Stimulated activated CD8-positive, alpha-beta memory T cell treated with anti-CD3 and anti-CD28 coated beads, Interleukin-2, amount 100 ng/mL, for 48 hours (primary cell): ENCODE data around the gene CRIP1.
A peak's percentile ranks its signal among the peaks of the same experiment; 100 is the strongest.

Source experiments
- DNase-seq, 2 donors: peaks; one replicate each; pipeline ENCODE4 v3.0.0-alpha.2; 2020; ENCODE audit warnings: low read depth in 2 of 2

CRIP1 gene

DNA sequence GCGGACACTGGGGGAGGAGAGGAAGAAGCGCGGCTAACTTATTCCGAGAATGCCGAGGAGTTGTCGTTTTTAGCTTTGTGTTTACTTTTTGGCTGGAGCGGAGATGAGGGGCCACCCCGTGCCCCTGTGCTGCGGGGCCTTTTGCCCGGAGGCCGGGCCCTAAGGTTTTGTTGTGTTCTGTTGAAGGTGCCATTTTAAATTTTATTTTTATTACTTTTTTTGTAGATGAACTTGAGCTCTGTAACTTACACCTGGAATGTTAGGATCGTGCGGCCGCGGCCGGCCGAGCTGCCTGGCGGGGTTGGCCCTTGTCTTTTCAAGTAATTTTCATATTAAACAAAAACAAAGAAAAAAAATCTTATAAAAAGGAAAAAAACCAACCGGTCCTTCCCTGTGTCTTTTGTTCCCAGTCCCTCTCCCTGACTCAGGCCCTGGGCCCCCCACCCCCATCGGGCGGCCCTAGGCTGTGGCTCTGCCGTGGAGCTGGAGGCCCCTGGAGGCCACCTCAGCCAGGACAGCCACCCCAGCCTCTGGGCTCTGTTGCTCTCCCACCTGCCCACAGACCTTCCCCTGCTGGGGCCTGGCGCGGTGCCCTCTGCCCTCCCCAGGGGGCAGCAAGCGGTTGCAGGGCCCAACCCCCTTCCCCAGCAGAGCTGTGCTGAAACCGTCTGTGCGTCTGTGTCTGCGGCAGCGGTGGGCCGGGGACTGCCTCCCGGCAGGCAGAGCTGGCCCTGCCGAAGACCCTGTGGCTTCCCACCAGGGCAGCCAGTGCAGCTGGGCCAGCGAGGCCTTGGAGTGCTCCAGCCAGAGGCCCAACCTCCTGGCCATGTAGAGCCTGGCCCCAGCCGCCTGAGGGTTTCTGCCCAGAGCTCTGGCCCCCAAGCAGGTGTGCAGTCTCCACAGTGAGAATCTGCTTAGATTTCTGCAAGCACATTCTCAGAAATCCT, 16.1 kb upstream of the CRIP1 start:
- no peak for DNase-seq

DNA sequence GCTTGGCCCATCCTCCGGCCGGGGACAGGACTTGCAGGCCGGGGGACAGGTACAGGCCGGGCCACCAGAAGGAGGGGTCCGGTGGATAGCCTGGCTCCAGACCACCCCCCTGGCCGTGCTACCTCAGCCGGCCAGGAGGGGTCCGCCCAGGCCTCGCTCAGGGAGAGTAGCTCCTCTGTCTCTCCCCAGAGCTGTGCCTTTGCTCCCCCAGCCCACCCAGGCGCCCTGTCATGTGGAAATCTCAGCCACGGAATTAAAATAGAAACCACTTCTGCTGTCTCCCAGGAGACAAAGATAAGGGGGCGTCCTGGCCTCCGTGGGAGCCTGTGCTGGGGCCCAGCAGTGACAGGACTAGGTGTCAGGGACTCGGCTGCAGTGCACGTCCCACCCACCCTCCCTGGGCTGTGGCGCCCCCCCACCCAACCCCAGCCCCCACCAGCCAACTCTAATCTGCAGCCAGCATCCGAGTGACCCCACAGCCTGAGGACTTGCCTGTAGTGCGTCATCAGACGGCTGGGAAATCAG, 15.3 kb upstream of the CRIP1 start:
- DNase-seq, result no peak

DNA sequence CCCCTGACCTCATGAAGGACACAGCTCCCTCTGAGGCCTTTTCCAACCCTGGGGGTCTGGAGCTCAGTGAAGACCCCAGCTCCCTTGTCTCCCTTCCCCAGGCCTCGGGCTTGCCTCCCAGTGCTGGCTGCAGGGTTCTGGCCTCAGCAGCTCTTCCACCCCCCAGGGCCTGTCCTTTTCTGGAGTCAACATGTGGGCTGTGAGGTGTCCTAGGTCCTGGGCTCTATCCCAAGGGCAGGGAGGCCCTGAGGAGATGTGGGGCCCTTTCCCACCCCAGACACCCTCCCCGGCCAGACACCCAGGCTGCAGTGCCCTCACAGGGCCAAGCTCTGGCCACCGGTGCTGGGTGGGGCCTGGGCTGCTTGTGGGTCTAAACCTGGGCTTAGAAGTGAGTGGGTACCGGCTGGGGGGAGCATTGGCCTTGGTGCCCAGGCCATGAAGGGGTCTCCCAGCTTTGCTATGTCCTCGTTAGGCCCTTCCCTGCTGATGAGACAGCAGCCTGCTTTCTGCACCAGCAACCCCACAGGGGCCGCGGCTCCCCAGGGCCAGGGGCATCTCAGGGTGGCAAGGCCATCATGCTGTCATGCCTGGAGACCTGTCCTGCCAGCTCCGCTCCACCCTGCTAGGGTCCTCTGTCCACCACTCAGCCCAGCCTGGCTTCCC, 14.7 kb upstream of the CRIP1 start:
- no peak for DNase-seq

DNA sequence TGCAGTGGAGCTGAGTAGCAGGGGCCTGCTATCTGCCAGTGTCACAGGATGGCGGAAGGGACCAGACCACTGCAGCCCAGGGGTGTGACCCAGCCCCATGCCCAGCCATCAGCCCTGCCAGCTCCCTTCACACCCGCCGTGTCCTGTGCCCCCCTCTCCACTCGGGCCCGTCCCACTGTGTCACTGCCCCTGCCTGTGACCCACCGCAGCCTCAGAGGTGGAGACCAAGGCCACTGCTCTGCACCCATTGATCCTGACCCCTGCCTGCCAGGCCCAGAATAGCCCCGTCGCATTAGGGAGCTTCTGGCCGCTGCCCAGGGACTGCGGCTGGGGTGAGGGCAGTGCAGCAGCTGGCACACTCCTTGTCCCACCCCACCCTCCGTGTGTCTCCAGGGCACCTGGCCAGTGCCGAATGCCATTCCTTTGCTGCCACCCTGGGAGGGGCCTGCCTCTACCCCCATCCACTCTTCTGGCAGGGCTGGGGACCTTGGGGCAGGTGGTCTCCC, 14.1 kb upstream of the CRIP1 start:
- DNase-seq, result no peak

DNA sequence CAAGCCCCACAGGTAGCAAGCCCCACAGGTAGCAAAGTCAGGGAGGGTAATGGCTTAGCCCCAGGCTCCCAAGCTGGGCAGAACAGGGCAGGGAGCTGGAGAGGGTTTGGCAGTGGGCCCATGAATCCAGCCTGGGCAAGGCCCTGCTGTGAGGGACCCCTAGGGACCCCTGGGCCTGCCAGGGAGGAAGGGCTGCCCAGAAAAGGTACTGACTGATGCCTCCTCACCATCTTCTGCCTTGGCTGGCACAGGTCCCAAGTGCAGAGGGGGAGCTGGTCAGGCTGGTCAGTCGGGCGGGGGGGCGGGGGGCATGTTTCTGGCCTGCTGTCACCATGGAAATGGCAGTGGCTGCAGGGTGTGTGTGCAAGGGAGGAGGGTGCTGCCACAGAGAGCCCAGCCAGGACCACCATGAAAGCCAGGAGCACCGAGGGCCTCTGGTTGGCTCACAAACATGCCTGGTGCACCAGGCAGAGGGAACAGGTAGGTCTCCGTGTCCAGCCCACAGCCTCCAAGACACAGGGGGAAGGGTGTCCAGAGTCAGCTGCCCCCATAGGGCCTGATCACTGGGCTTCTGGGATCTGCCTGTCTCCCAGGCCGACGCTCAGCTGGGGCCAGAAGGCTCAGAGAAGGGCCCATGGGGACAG, 13.5 kb upstream of the CRIP1 start:
- no peak for DNase-seq

DNA sequence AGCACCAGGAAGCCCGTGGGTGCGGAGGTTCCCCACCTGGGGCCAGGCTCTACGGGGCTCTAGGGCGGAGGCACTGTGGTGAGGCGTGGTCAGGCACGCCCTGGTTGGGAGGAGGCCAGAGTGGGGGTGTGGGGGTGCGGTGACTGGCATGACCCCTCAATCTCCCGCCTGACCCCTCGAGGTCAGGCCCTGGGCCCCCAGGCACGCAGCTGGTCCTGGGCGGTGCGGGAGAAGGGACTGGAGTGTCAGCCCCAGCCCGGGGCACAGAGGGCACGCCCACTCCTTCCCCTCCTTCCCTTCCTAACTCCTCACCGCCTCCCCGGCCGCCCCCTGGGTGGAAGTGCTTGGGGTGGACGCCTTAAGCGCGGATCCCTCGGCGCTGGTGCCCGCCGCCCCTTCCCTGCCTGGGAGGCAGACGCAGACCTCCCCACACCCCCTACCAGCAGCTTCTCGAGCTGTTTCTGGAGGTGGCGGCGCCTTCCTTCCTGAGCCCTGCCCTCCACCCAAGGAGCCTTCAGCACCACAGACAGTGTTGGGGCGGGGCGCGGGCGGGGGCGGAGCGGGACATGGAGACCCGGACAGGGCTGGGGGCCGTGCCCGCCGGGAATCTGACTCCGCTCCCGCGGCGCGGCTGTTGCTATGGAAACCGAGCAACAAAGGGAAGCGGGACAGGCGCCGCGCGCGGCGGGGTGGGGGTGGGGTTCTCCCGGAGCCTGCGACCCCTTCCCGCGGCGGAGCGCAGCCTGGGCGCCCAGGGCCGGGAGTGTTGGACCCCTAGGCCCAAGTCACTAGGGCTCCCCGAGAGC, 12.8 kb upstream of the CRIP1 start:
- DNase-seq, result peak; percentile 42 to 51

DNA sequence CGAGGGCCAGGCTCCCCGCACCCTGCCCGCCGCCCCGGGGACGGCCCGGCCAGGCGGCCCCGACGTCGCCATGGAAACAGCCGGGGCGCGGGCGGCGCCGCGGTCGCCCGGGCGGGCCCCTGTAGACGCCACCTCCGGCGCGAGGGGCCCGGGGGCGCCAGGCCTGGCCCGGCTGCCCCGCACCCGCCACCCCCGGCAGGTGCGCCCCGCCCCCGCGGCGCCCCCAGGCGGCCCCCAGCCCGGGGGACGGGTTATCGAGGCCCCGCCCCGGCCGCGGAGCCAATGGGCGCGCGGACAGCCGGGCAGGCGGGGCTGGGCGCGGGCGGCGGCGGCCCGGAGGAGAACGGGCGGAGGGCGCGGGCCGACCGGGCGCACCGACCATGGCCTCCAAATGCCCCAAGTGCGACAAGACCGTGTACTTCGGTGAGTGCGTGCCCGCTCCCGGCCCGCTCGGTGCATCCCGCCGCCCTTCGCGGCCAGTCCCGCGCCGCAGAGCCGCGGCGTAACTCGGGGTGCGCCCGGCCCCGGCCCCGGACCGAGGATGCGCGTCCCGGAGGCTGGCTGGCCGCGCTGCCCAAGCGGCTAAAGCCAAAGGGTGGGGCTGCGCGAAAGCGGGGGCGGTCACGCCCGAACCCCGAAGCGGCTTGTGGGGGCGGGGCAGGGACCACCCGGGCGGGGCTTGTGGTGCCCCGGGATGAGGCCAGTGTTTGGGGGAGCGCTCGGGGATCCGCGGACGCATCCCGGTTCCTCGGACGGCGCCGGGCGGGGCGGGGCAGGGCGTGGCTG, 12.0 kb upstream of the CRIP1 start, which contains the start of gene CRIP2:
Gene CRIP2, plus strand, starts transcription at position 339 of the 786 bp plus-strand sequence. Its CDS starts 42 bp downstream, at position 381.
- no peak for DNase-seq

DNA sequence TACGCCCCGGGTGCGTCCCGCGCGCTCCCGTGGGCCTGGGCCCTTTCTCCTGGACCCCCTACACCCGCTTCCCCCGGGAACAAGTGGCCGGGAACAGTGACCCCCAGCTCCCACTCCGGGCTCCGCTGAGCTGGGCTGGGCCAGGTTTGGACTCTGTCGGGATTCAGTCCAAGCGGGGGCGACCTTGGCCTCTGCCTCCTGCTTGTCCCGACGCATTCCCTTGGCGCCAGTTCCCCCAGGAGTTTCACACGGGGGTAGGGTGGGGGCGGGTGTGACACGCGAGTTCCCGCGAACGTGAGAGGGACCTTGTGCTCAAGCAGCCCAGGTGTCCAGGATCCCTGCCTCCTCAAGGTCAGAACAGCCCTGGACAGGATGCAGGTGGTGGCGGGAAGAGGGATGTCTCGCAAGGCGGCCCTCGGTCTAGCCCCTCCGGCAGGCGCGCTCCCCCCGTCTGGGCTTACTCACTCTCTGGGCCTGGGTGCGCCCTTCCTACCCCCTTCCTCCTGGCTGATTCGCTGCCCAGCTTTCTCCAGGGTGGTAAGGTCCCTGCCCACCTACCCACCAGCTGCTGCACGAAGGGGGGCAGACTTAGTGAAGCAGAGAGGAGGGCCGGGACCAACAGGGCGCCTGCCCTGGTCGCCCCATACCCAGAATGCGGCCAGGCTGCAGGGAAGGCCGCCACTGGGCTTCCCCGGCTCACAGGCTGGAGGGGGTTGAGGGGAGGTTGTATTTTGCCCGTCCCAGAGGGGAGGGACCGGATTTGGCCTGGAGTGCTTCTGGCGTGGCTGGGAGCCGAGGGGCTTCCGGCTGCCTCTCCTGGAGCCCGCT, 11.2 kb upstream of the CRIP1 start:
- DNase-seq, result no peak

DNA sequence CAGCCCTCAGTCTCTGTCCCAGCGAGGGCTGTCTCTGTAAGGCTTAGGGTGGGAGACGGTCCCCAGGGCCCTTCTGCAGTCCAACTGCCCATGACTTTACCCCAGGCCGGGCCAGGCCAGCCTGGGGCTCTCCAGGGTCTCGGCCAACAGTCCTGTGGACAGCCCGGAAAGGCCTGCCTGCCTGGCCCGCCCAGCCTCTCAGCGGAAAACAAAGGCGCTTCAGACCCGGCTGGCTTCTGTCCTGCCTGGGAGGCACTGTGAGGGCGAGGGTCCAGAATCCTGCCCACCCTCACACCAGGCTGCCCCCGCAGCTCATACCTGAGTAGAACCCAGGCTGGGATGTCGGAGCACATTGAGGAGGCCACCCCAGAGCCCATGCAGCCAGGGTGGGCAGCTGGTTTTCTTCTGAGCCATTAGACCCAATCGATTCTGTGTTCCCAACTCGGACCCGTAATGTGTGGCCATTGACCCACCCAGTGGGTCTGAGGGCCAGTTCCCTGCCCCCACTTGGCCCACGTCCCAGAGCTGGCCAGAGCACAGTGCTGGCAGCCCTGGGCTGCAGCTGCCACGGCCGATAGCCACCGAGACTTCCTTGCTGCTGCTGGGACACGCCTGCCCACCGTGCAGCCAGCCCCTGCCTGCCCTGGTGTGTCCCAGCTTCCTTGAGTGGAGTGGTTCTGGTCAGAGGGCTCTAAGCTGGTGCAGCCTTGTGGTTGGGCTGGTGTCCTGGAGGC, 10.4 kb upstream of the CRIP1 start:
- DNase-seq, result no peak

DNA sequence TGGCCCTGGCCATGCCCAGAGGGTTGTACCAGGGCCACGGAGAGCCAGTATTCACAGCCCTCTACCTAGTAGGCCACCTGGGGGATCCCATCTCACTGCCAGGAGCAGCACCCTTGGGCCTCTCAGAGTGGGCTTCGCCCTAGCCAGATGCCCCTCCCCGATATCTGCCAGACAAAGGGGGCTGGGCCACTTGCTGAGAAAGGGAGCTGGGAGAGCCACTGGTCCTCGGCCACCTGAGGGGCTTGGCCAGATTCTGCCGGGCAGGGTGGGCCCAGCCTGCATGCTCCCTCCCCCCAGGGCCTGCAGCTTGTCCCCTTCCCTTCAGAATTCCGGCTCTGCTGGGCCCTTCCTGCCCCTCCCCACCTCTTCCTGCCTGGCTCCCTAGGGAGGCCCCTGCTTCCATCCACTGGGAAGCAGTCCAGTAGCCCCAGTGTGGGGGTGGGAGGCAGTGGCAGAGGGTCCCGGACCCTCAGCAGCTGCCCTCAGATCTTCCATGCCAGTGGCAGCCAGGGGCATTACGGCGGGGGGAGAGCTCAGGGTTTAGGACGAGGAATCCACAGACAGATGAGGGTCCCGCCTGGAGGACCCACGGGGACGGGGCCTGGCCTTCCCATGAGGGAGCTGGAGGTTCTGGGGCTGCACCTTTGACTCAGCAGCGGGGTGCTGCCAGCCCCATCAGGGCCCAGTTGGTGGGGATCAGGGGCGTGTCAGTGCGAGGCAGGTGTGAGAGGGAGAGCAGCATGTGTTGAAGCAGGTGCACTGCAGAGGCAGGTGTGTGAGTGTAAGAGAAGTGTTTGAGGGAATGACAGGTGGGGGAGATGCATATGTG, 9.6 kb upstream of the CRIP1 start:
- DNase-seq, result no peak

DNA sequence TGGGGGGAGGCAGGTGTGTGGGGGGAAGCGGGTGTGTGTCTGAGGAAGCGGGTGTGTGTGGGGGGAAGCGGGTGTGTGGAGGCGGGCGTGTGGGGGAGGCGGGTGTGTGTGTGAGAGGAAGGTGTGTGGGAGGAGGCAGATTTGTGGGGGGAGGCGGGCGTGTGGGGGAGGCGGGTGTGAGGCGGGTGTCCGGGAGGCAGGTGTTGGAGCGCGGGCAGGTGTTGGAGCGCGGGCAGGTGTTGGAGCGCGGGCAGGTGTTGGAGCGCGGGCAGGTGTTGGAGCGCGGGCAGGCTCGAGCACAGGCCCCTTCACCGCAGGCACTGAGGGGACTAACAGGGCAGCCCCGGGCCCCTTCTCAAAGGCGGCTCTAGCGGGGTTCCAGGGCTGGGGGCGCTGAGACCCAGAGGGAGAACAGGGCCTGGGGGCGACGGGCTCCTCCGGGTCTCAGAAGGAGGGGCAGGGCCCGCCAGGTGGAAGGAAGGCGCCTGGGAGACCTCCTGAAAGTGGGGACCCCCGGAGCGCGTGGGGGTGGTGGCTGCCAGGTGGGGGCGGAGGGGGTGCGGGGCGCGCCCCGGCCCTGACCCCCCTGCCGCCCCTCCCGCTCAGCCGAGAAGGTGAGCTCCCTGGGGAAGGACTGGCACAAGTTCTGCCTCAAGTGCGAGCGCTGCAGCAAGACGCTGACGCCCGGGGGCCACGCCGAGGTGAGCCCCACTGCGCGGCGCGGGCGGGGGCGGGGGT, 8.9 kb upstream of the CRIP1 start:
- no peak for DNase-seq

DNA sequence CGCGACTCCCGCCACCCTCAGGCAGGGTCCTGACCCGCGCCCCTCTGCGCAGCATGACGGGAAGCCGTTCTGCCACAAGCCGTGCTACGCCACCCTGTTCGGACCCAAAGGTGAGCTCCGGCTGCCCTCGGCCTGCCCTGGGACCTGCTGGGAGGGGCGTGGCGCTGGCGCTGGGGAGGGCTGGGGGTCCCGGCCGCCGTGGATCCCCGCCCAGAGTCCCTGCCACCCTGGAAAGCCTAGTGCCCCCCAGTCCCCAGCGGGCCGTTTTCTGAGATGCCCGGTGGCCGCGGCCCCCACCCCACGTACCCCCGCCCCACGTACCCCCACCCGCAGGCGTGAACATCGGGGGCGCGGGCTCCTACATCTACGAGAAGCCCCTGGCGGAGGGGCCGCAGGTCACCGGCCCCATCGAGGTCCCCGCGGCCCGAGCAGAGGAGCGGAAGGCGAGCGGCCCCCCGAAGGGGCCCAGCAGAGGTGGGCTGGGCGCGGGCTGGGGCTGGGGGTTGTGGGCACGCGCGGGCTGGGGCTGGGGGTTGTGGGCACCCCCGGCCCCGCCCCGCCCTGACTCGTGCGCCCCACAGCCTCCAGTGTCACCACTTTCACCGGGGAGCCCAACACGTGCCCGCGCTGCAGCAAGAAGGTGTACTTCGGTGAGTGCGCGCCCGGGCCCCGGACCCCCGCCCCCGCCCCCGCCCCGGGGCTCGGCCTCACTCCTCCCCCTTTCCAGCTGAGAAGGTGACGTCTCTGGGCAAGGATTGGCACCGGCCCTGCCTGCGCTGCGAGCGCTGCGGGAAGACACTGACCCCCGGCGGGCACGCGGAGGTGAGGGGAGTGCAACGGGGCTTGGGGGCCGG, 8.1 kb upstream of the CRIP1 start:
- DNase-seq, result no peak

DNA sequence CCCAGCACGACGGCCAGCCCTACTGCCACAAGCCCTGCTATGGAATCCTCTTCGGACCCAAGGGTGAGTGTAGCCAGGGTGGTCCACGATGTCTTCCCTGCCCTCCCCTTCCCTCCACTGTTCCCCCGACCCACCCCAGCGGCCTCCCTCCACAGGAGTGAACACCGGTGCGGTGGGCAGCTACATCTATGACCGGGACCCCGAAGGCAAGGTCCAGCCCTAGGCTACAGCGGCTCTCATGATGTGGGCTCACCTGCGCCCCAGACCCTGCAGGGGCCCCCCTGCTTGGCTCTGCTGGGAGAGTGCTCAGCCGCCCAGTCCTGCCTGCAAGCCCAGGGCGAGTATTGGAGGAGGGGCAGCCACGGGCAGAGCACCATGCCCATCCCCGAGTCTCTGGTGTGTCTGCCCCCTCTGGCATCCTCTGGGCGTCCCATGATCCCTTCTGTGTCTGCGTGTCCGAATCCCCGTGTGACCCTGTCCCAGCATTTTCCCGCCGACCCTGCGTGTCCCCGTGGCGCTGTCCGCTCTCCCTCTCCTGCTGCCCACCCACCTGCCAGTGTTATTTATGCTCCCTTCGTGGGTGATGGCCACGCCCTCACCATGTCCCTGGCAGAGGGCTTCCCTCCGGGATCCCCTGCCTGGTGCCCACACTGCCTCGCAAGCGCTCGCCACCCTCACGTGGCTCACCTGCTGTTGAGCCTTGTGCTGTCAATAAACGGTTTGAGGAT, 7.1 kb upstream of the CRIP1 start:
- no peak for DNase-seq

DNA sequence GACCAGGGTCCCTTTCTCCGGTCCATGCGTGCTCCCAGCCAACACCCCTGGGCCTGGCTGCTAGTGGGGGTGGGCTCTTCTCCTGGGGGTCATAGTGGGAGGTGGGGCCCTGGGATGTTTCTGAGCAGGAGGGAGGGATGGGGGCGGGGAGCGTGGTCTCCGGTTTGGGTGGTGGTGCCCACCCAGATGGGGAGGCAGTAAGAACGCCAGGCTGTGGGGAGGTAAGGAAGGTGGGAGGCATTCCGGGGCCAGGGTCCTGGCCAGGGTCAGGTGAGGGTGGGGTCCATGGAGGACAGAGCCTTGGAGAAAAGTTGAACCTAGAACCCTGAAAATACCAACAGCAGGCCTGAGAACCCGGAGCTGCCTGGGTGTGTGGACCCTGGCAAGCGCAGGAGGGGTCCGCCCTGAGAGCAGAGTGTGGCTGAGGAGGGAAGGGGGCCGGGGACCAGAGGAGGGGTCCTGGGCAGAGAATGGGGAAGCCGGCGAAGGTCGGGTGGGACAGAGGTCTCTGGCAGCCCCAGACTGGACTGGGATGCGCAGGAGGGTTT, 6.4 kb upstream of the CRIP1 start:
- no peak for DNase-seq
